ENCODE data around the gene SMIM24. TPM values are rescaled to one million over a fixed set of nuclear protein-coding genes. Genes with fewer than 3 reads are reported as not detected.

The SMIM24 gene
- total RNA-seq, 1 experiment from 2014 or later = 1.9 TPM

GRCh38 chr19:3433805-3434540 is 46.4 kb downstream of the SMIM24 start:
- H3K36me3 Mint-ChIP-seq (ENCODE audit: insufficient read depth in 1 of 3, low read depth in 3 of 3) = no peaks in the 10 kb centered on the region
- H3K27ac ChIP-seq (ENCODE audit: insufficient read length, low read depth, low read length) = no peak overlapping the region
- H2AFZ ChIP-seq (ENCODE audit: low read length) = no peak overlapping the region

More at GRCh38 chr19:3433805-3434540, 46.4 kb downstream of the SMIM24 start:
- Histone ChIP-seq H3K23ac (ENCODE audit: insufficient read length, low read depth, low read length) (no peak overlapping the region), H3K79me2 (ENCODE audit: insufficient read depth, low read length) (no peaks in the 10 kb centered on the region), H3K9ac (ENCODE audit: extremely low read depth, insufficient read length, low read length) (no peak overlapping the region), H4K91ac (ENCODE audit: insufficient read length, low read depth, low read length) (no peak overlapping the region), H3K27me3 (ENCODE audit: insufficient read depth, low read length) (no peaks in the 10 kb centered on the region), H3K14ac (ENCODE audit: insufficient read depth, low read length) (no peak overlapping the region), H3K4me2 (ENCODE audit: insufficient read depth, insufficient read length, low read length) (no peak overlapping the region), H3K56ac (ENCODE audit: insufficient read length, low read depth, low read length) (no peak overlapping the region), H3K18ac (ENCODE audit: insufficient read length, low read depth, low read length) (no peak overlapping the region), H3K23me2 (ENCODE audit: insufficient read length, low read depth, low read length, poor library complexity, severe bottlenecking) (peaks cover 4% of the 10 kb centered on the region), H2BK120ac (ENCODE audit: low read depth, low read length, poor library complexity, severe bottlenecking) (no peak overlapping the region), H3K4ac (ENCODE audit: low read depth, low read length) (no peak overlapping the region), H4K5ac (ENCODE audit: insufficient read length, low read depth, low read length) (no peak overlapping the region), H3T11ph (ENCODE audit: low read length) (no peak overlapping the region), H2BK15ac (ENCODE audit: low read depth, low read length) (no peak overlapping the region), H2BK5ac (ENCODE audit: insufficient read length, low read length) (no peak overlapping the region), H4K8ac (replicated peaks; ENCODE audit: insufficient read length, low read depth, low read length) (no peak overlapping the region), H3K9me3 (ENCODE audit: control insufficient read depth, low read depth, low read length) (no peaks in the 10 kb centered on the region), H2BK20ac (ENCODE audit: low read depth, low read length, poor library complexity, severe bottlenecking) (no peak overlapping the region), H2AK5ac (ENCODE audit: insufficient read length, low read length) (no peak overlapping the region), H3K79me1 (ENCODE audit: insufficient read depth, low read depth, low read length, poor library complexity, severe bottlenecking) (no peaks in the 10 kb centered on the region), H4K20me1 (ENCODE audit: control insufficient read depth, insufficient read depth, insufficient read length) (no peaks in the 10 kb centered on the region), H2BK12ac (ENCODE audit: insufficient read length, low read depth, low read length) (no peak overlapping the region), H3K4me1 (ENCODE audit: insufficient read depth, low read length) (no peaks in the 10 kb centered on the region)
- H3K4me3 Mint-ChIP-seq = peak overlapping the region; percentile 97 to 98
- no peaks in the 10 kb centered on the region; a peak in 1 of 5 replicates for H3K9me3 Mint-ChIP-seq
- H3K4me1 Mint-ChIP-seq = peaks cover 8% of the 10 kb centered on the region in 2 experiments
- no peak overlapping the region; a peak in 1 of 7 replicates for H3K27ac Mint-ChIP-seq
- no CpG with 5 or more reads among the region's 11 CpGs for whole genome bisulfite sequencing (ENCODE audit: extremely low coverage, insufficient read length, low lambda C conversion rate)
- TF ChIP-seq, protein P1, sequence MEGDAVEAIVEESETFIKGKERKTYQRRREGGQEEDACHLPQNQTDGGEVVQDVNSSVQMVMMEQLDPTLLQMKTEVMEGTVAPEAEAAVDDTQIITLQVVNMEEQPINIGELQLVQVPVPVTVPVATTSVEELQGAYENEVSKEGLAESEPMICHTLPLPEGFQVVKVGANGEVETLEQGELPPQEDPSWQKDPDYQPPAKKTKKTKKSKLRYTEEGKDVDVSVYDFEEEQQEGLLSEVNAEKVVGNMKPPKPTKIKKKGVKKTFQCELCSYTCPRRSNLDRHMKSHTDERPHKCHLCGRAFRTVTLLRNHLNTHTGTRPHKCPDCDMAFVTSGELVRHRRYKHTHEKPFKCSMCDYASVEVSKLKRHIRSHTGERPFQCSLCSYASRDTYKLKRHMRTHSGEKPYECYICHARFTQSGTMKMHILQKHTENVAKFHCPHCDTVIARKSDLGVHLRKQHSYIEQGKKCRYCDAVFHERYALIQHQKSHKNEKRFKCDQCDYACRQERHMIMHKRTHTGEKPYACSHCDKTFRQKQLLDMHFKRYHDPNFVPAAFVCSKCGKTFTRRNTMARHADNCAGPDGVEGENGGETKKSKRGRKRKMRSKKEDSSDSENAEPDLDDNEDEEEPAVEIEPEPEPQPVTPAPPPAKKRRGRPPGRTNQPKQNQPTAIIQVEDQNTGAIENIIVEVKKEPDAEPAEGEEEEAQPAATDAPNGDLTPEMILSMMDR (conservative IDR thresholded peaks at IDR 0.05) = no peak
- peaks cover 17% of the 10 kb centered on the region for H3K27me3 Mint-ChIP-seq (ENCODE audit: low read depth)
- no peak for DNase-seq

Data from H9 (cell line).